COLO829 (cell line): Measurements from ENCODE around the gene LRRC2.
"Not testable (repeated sequence)": the region's sequence is repeated elsewhere in the genome, so short reads cannot be mapped to it uniquely, and the experiment has no call there.

Experiments
- DNase-seq: peaks from one replicate; pipeline ENCODE4 v3.0.0; 2012; ENCODE audit warnings: low spot score

LRRC2 gene, protein sequence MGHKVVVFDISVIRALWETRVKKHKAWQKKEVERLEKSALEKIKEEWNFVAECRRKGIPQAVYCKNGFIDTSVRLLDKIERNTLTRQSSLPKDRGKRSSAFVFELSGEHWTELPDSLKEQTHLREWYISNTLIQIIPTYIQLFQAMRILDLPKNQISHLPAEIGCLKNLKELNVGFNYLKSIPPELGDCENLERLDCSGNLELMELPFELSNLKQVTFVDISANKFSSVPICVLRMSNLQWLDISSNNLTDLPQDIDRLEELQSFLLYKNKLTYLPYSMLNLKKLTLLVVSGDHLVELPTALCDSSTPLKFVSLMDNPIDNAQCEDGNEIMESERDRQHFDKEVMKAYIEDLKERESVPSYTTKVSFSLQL

DNA sequence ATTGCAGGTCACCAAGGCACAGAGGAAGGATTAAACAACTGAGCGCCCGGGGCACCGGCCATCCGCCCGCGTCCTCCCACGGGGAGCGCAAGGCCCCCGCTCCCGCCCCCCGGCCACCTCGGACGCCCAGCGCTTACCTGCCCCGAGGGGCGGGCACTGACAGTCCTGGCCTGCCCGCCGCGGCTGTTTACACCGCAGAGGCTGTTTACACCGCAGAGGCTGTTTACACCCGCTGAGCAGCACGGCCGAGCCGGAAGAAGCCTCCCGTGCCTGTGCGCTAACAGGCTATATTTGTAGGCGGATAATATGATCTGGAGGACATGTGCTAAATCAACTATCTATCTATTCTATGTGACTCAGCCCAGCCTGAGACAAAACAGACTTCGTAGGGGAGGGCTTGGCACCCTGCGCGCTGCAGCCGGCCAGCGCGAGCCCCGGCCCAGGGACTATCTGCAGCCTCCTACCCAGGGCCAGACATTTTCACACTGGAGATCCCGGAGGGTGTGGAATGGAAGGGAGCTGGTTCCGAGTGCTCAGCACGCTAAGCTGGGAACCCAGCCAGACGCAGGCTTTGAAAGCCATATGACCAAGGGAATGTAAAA, at the start of gene LRRC2:
LRRC2 (minus strand) TSS at position 263 of the 602 bp plus-strand sequence. CDS start 14,711 bp downstream, outside the sequence.
- peak; percentile 56 for DNase-seq

- no peak for DNase-seq
Measured at GRCh38 chr3:46615050-46615775, 49.1 kb upstream of the LRRC2 start.

GRCh38 chr3:46614431-46614830, 48.3 kb upstream of the LRRC2 start:
- DNase-seq, result no peak

GRCh38 chr3:46613313-46614005, 47.4 kb upstream of the LRRC2 start:
- no peak for DNase-seq

DNA sequence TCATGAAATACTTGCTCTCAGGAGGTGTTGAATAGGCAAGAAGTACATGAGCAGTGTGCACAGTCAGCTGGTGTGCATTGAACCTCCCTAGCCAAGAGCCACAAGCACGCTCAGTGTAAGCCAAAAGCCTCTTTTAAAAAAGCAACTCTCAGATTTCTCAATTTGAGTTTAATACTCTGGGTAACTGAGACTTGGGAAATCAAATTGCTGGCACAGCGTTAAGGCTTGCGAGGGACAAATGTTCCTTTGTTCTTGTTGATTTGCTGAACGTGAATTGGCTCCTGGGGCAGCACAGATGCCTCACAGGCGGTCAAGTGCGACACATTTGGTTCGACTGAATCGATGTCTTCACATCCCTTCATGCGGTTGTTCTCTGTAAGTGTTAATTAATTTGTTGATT, 46.2 kb upstream of the LRRC2 start, which contains the start of gene FAM240A:
FAM240A (plus strand) TSS at position 202 of the 400 bp plus-strand sequence; CDS start at position 361, 159 bp downstream.
- peak; percentile 43 for DNase-seq

DNA sequence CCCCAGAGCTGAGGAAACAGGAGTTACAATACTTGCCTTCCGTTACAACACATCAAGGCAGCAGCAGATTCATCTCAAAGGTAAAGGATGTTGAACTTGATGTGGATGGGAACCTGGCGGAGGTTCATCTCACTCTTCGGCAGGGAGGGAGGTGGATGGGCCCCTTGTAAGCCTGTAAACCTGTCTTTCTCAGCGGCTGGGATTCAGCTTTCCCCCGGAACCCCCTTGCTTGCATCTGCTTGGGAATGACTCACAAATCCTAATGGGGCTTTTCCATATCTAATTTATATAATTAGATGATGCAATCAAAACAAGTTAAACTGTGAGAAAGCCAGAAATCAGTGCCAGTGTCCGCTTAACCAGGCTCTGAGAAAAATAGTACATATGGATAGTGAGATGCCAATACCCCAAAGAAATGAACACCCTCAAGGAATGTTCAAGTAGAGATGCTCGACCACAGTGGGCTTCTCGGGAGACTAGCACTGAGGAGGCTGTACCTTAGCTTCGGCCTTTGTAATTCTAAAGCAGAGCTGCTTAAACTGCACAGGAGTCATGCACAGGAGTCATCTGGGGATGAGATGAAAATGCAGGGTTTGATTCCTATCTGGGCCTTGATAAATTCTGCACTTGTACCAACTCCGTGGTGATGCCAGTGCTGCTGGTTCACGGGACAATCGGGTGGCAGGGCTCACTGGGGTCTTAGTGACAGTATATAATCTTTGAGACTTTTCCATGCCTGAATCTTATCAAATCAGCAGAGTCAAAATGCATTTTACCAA, 44.0 kb upstream of the LRRC2 start:
- no peak for DNase-seq

DNA sequence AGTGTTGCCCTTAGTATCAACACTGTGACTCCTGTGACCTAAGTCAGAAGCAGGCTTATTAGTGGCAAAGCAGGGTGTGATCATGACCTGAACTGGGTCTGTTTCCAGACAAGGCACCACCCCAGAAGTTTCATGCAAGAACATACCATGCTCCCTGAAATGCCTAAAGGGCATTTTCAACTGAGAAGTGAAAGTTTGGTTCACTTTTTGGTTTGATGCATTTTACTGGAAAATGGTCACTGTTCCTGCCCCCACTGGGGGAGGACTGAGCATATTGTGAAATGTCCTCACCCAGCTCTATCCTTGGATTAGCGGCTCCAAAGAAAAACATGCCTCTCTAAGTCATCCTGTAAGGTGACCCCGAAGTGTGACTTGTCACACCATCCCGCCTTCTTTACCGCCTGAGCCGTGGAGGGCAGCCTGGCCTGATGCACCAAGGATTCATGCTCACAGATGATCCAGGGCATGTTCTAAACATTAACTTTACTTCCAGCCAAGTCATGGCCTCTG, 43.2 kb upstream of the LRRC2 start:
- DNase-seq, result no peak

- DNase-seq, result no peak
Measured at GRCh38 chr3:46607603-46608028, 41.5 kb upstream of the LRRC2 start.

GRCh38 chr3:46604127-46604526, 38.0 kb upstream of the LRRC2 start:
- no peak for DNase-seq

DNA sequence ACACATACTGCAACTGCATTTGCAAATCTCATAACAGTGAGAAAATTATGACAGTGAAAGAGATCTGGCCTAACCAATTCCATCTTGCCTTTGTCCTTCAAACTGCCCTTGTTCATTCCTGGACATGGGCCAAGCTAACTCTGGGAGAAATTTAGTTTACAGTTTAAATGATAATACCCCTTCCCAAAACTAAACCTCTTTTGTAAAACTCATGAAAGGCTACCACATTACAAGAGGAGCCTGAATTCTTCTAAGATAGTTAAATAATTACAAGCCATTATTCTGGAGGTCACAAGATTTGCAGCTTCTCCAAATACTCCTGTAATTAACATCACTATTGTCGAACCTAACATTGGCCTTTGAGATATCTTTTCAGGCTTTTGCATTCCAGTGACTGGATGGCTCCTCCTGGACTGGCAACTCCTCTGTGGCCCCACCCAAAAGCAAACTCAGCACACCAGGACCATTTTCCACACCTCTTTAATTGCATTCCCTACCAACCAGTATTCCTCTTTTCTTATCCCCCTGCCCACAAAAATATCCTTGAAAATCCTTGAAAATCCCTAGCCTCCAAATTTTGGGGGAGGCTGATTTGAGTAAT, 37.4 kb upstream of the LRRC2 start:
- no peak for DNase-seq

- no peak for DNase-seq
Measured at GRCh38 chr3:46599590-46599989, 33.5 kb upstream of the LRRC2 start.

DNA sequence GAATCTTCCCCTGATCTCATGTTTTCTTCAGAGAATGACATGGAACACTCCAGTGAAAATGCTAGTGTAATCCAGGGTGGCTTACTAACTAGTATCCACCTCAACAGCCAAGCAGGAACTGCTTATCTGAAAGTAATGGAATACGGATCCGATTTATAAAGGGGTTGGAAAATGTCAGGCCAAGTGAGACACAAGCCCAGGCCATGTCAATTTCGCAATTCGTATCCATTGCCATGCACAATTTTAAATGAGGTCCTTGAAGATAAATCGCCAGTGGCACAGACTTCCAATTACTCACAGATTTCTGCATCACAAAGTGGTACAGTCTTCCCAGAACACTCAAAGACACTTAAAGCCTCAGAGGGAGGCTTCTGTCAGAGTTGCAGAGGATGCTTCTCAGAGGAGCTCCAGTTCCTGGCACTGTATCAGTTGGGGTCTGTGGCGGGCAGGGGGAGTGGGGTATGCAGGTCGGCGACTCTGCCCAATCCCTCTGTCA, 29.8 kb upstream of the LRRC2 start:
- no peak for DNase-seq

DNA sequence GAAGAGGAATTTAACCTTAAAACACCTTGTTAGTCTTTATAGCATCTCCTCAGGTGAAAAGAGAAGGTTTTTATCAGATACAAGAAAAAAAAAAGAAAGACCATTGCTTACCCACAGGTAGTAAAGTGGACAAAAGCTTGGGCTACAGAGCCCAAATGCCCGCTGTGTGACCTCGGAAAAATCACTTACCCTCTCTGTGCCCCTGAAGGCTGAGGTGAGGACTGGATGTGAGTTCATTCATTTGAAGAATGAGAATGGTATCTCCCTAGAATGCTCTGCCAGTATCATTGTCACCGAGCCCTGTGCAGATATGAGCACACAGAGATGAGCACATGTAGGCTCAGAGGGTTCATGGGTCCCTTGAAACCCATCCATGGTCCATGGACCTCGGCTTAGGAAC, 28.6 kb upstream of the LRRC2 start:
- no peak for DNase-seq

- no peak for DNase-seq
Measured at GRCh38 chr3:46593979-46594378, 27.9 kb upstream of the LRRC2 start.

GRCh38 chr3:46593274-46593862, 27.3 kb upstream of the LRRC2 start:
- DNase-seq, result no peak

- not testable (repeated sequence) for DNase-seq
Measured at GRCh38 chr3:46587268-46587667, 21.2 kb upstream of the LRRC2 start.

GRCh38 chr3:46586738-46587246, 20.7 kb upstream of the LRRC2 start:
- no peak for DNase-seq

GRCh38 chr3:46585799-46586693, 19.9 kb upstream of the LRRC2 start:
- no peak for DNase-seq
